HL-60 (cell line): Measurements from ENCODE around the gene KLHL3.

Experiments
- DNase-seq, 2 experiments: peaks; one replicate each; pipeline ENCODE4 v3.0.0-alpha.2; 2010 to 2020; ENCODE audit warnings: low read depth in 1 of 2, low spot score in 1 of 2
- H3K27ac ChIP-seq: fragments of 250-450 bp; sonication (Bioruptor Pico); replicated peaks from 2 replicates; pipeline ENCODE4 v1.5.1; 2020; ENCODE audit warnings: mild to moderate bottlenecking, moderate library complexity
- H3K27me3 ChIP-seq: fragments of 250-450 bp; sonication (Bioruptor Pico); 2 replicates; pipeline ENCODE4 v1.5.1; 2021; ENCODE audit warnings: mild to moderate bottlenecking, moderate library complexity; ENCODE audit not compliant: insufficient read depth, poor library complexity, severe bottlenecking
- H3K4me3 ChIP-seq: replicated peaks from 2 replicates; pipeline ENCODE4 v1.5.1; 2011; ENCODE audit warnings: mild to moderate bottlenecking, control low read depth, low read length; ENCODE audit not compliant: insufficient read depth
- CTCF ChIP-seq: IDR thresholded peaks from one replicate; pipeline ENCODE4 v1.5.1; 2011; ENCODE audit warnings: low read length, control low read depth, inconsistent platforms; ENCODE audit not compliant: insufficient read depth
- GABPA ChIP-seq: IDR thresholded peaks from 2 replicates; pipeline ENCODE4 v1.6.1; 2012; ENCODE audit warnings: low read depth
- POLR2AphosphoS5 ChIP-seq: IDR thresholded peaks from 2 replicates; pipeline ENCODE4 v1.6.1; 2012; ENCODE audit warnings: low read depth
- REST ChIP-seq: IDR thresholded peaks from 2 replicates; pipeline ENCODE4 v1.6.1; 2012; ENCODE audit warnings: low read depth; ENCODE audit not compliant: insufficient replicate concordance
- SPI1 ChIP-seq: IDR thresholded peaks from 2 replicates; pipeline ENCODE4 v1.6.1; 2012; ENCODE audit warnings: low read depth, mild to moderate bottlenecking, borderline replicate concordance

The KLHL3 gene

GRCh38 chr5:137575211-137575610 lies 160.7 kb downstream of the KLHL3 start:
- DNase-seq = no peak
- H3K4me3 ChIP-seq = no peak overlapping the region
- H3K27ac ChIP-seq = no peak overlapping the region
- no peak for TF ChIP-seq REST
- no peak for TF ChIP-seq POLR2AphosphoS5
- TF ChIP-seq CTCF = no peak
- no peak for TF ChIP-seq GABPA
- no peak for TF ChIP-seq SPI1
- no peaks in the 10 kb centered on the region for H3K27me3 ChIP-seq

GRCh38 chr5:137573376-137573775 lies 162.5 kb downstream of the KLHL3 start:
- H3K27ac ChIP-seq = no peak overlapping the region
- no peaks in the 10 kb centered on the region for H3K27me3 ChIP-seq
- H3K4me3 ChIP-seq = no peak overlapping the region
- no peak for DNase-seq
- TF ChIP-seq POLR2AphosphoS5 = no peak
- TF ChIP-seq CTCF = no peak
- TF ChIP-seq GABPA = no peak
- no peak for TF ChIP-seq REST
- TF ChIP-seq SPI1 = no peak

- Histone ChIP-seq H3K27me3 (no peaks in the 10 kb centered on the region), H3K4me3 (no peak overlapping the region), H3K27ac (no peak overlapping the region)
- DNase-seq = no peak
- TF ChIP-seq REST (no peak), GABPA (no peak), CTCF (no peak), SPI1 (no peak), POLR2AphosphoS5 (no peak)
Observed at GRCh38 chr5:137572042-137572695, 163.7 kb downstream of the KLHL3 start.
